ENCODE data around the gene SLC25A11. TPM values are rescaled to one million over a fixed set of nuclear protein-coding genes. Genes with fewer than 3 reads are reported as not detected.
A peak's percentile ranks its signal among the peaks of the same experiment; 100 is the strongest.

Gene SLC25A11
- total and polyA plus RNA-seq, 8 donors = 10.9 to 25.5 (median 21.4) TPM

GRCh38 chr17:4966844-4967538 lies 27.1 kb upstream of the SLC25A11 start:
- no peak for TF ChIP-seq CTCF (IDR thresholded peaks at IDR 0.05)
- DNase-seq (peak; percentile 88 to 99 (median 98)), FAIRE-seq (peak; percentile 98), ATAC-seq (peak; percentile 84 to 91 (median 86))
- intact Hi-C loops (cut with DNase I) = no loop called here
- H3K4me3 ChIP-seq = peak overlapping the region; percentile 51 to 74 (median 72)
- H3K27me3 ChIP-seq = no peaks in the 10 kb centered on the region
- H3K36me3 ChIP-seq = no peaks in the 10 kb centered on the region
- peaks cover 0 to 19% (median 10%) of the 10 kb centered on the region in 3 donors for H3K4me1 ChIP-seq
- H3K27ac ChIP-seq = peak overlapping the region; percentile 88 to 96 (median 92)
- no peaks in the 10 kb centered on the region for H3K9me3 ChIP-seq
- 0 to 1% methylated on average over 42 of the region's 42 CpGs for WGBS, 2 donors

GRCh38 chr17:4965311-4965986 lies 25.6 kb upstream of the SLC25A11 start:
- H3K4me3 ChIP-seq = no peak overlapping the region
- no peak for FAIRE-seq
- 96 to 98% methylated on average over 15 of the region's 15 CpGs for WGBS, 2 donors

GRCh38 chr17:4960279-4960922 lies 20.6 kb upstream of the SLC25A11 start:
- Histone ChIP-seq H3K4me3 (no peak overlapping the region), H3K4me1 (peaks cover 0 to under 1% (median 0%) of the 10 kb centered on the region in 3 donors), H3K9me3 (no peaks in the 10 kb centered on the region), H3K27ac (no peak overlapping the region), H3K27me3 (no peaks in the 10 kb centered on the region), H3K36me3 (peaks cover 5 to 15% (median 6%) of the 10 kb centered on the region in 3 donors)
- FAIRE-seq = no peak
- TF ChIP-seq CTCF (IDR thresholded peaks at IDR 0.05) = no peak
- WGBS, 2 donors = 87 to 92% methylated on average over 9 of the region's 9 CpGs
- no peak for ATAC-seq
- no peak for DNase-seq
- intact Hi-C loops (cut with DNase I) = no loop called here

More at GRCh38 chr17:4965311-4965986, 25.6 kb upstream of the SLC25A11 start:
- no peak for DNase-seq
- H3K27ac ChIP-seq = peak overlapping the region in 1 of 4 donors; percentile 92
- intact Hi-C loops (cut with DNase I) = no loop called here
- no peaks in the 10 kb centered on the region for H3K9me3 ChIP-seq
- no peaks in the 10 kb centered on the region for H3K27me3 ChIP-seq
- H3K4me1 ChIP-seq = peaks cover 0 to 19% (median 10%) of the 10 kb centered on the region in 3 donors
- no peak for ATAC-seq
- no peak for TF ChIP-seq CTCF (IDR thresholded peaks at IDR 0.05)
- H3K36me3 ChIP-seq = no peaks in the 10 kb centered on the region

GRCh38 chr17:4959261-4959965 lies 19.6 kb upstream of the SLC25A11 start:
- DNase-seq (no peak), ATAC-seq (peak in 1 of 4 donors; percentile 11), FAIRE-seq (no peak)
- TF ChIP-seq CTCF (IDR thresholded peaks at IDR 0.05) = no peak
- Histone ChIP-seq H3K4me3 (no peak overlapping the region), H3K36me3 (peaks cover 5 to 15% (median 6%) of the 10 kb centered on the region in 3 donors), H3K27ac (no peak overlapping the region), H3K9me3 (no peaks in the 10 kb centered on the region), H3K4me1 (no peaks in the 10 kb centered on the region), H3K27me3 (no peaks in the 10 kb centered on the region)
- intact Hi-C loops (cut with DNase I) = no loop called here
- WGBS, 2 donors = 88 to 89% methylated on average over 18 of the region's 18 CpGs

All from pancreas (tissue), 10 donors.